Sigmoid colon (tissue), 7 donors: Measurements from ENCODE around the gene ZBTB40. TPM values are rescaled to one million over a fixed set of nuclear protein-coding genes. Genes with fewer than 3 reads are reported as not detected.

Experiments used
- DNase-seq: peaks from one replicate; pipeline ENCODE4 v3.0.0-alpha.2; 2019
- H3K27ac ChIP-seq, 4 donors: fragments of 200-600 bp; sonication (generic); one replicate each; pipeline ENCODE4 v1.5.1; 2016 to 2019; ENCODE audit warnings: mild to moderate bottlenecking in 1 of 4
- H3K27me3 ChIP-seq, 3 donors: fragments of 200-600 bp; sonication (generic); one replicate each; pipeline ENCODE4 v1.5.1; 2019; ENCODE audit warnings: mild to moderate bottlenecking in 1 of 3
- H3K36me3 ChIP-seq, 4 donors: fragments of 200-600 bp; sonication (generic); one replicate each; pipeline ENCODE4 v1.5.1; 2016 to 2019
- H3K4me1 ChIP-seq, 4 donors: fragments of 200-600 bp; sonication (generic); one replicate each; pipeline ENCODE4 v1.5.1; 2017 to 2019
- H3K4me3 ChIP-seq, 4 donors: fragments of 200-600 bp; sonication (generic); one replicate each; pipeline ENCODE4 v1.5.1; 2017 to 2019; ENCODE audit warnings: mild to moderate bottlenecking in 2 of 4, moderate library complexity in 1 of 4
- H3K9me3 ChIP-seq, 4 donors: fragments of 200-600 bp in 3 of 4; sonication (generic) in 3 of 4; one replicate each; pipeline versions ENCODE4 v1.5.1 to v1.6.1; 2013 to 2019
- EP300 ChIP-seq, 4 donors: sonication (generic); formaldehyde crosslinking; IDR thresholded peaks; one replicate each; pipeline ENCODE4 v1.6.1; 2017; ENCODE audit warnings: antibody characterized with exemption in 4 of 4
- POLR2A ChIP-seq, 2 donors: fragments of 450-650 bp; IDR thresholded peaks; one replicate each; pipeline ENCODE4 v1.6.1; 2016; ENCODE audit warnings: antibody characterized with exemption in 2 of 2, mild to moderate bottlenecking in 2 of 2, moderate library complexity in 2 of 2
- POLR2AphosphoS5 ChIP-seq, 4 donors: sonication (generic); formaldehyde crosslinking; IDR thresholded peaks; one replicate each; pipeline ENCODE4 v1.6.1; 2017; ENCODE audit warnings: antibody characterized with exemption in 4 of 4
- WGBS, 2 donors: extraction: QIAGEN DNeasy Blood & Tissue Kit; methylation state at CpG; one replicate each; pipeline ENCODE4 v1.1.7; 2013; 5-methylcytosine and 5-hydroxymethylcytosine counted together
- intact Hi-C: fragments of 100-400 bp; cut with DNase I; formaldehyde crosslinking; loops from one replicate; pipeline ENCODE4 v1.15.1; 2023
- polyA plus RNA-seq, 3 donors: library from polyadenylated mRNA; stranded (reverse); fragments of 200-250 nt; gene quantifications; one replicate each; pipeline ENCODE4 v1.2.3, GENCODE V29; 2013
- total RNA-seq, 4 donors: library from RNA; depleted of rRNA; stranded (reverse); fragments of >200 nt; gene quantifications; one replicate each; pipeline ENCODE4 v1.1.0, GENCODE V29; 2016
- TF ChIP-seq, protein P1 (sequence below), 4 experiments: fragments of 450-650 bp in 3 of 4; fragments of 200-600 bp in 1 of 4; IDR thresholded peaks; one replicate each; pipeline ENCODE4 v1.5.1; 2016 to 2019; ENCODE audit warnings: antibody characterized with exemption in 4 of 4, mild to moderate bottlenecking in 3 of 4, moderate library complexity in 2 of 4
- donor health status: healthy with polysubstance abuse.
- donor health status: Bipolar disorder and iron deficiency.
- donor health status: healthy.

The ZBTB40 gene
- total and polyA plus RNA-seq, 7 donors: 1.8 to 22.2 (median 14.3) TPM

DNA sequence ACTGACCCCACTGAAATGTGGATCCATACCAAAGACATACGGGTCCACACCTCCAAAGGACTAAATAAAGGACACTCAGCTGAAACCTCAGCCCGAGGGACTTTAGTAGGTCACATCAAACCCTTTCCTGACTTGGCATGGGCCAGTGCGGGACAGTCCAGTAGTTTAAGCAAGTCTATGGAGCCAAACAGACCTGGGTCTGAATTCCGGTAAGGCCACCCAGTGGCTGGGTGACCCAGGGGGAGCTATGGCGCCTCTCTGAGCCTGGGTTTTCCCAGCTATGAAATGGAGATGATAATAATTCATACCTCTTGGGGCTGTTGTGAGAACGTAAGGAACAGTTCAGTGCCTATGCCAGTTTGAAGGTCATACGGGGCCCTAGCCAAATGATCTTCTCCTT is 36.2 kb upstream of the ZBTB40 start:
- Histone ChIP-seq H3K27me3 (peaks cover 0 to 20% (median 0%) of the 10 kb centered on the region in 3 donors), H3K9me3 (no peaks in the 10 kb centered on the region), H3K36me3 (no peaks in the 10 kb centered on the region), H3K4me3 (no peak overlapping the region), H3K27ac (no peak overlapping the region), H3K4me1 (peaks cover 0 to 13% (median 2%) of the 10 kb centered on the region in 4 donors)
- DNase-seq: no peak
- TF ChIP-seq POLR2AphosphoS5 (IDR thresholded peaks at IDR 0.05) (no peak), EP300 (IDR thresholded peaks at IDR 0.05) (no peak), POLR2A (IDR thresholded peaks at IDR 0.05) (no peak)
- TF ChIP-seq, protein P1, sequence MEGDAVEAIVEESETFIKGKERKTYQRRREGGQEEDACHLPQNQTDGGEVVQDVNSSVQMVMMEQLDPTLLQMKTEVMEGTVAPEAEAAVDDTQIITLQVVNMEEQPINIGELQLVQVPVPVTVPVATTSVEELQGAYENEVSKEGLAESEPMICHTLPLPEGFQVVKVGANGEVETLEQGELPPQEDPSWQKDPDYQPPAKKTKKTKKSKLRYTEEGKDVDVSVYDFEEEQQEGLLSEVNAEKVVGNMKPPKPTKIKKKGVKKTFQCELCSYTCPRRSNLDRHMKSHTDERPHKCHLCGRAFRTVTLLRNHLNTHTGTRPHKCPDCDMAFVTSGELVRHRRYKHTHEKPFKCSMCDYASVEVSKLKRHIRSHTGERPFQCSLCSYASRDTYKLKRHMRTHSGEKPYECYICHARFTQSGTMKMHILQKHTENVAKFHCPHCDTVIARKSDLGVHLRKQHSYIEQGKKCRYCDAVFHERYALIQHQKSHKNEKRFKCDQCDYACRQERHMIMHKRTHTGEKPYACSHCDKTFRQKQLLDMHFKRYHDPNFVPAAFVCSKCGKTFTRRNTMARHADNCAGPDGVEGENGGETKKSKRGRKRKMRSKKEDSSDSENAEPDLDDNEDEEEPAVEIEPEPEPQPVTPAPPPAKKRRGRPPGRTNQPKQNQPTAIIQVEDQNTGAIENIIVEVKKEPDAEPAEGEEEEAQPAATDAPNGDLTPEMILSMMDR (IDR thresholded peaks at IDR 0.05): no peak
- 86 to 91% methylated on average over 7 of the region's 7 CpGs for WGBS, 2 donors
- intact Hi-C loops: loop anchor here (5.0 kb wide), 1 partner anchor 308 kb away; no protein-coding TSS in a partner anchor

DNA sequence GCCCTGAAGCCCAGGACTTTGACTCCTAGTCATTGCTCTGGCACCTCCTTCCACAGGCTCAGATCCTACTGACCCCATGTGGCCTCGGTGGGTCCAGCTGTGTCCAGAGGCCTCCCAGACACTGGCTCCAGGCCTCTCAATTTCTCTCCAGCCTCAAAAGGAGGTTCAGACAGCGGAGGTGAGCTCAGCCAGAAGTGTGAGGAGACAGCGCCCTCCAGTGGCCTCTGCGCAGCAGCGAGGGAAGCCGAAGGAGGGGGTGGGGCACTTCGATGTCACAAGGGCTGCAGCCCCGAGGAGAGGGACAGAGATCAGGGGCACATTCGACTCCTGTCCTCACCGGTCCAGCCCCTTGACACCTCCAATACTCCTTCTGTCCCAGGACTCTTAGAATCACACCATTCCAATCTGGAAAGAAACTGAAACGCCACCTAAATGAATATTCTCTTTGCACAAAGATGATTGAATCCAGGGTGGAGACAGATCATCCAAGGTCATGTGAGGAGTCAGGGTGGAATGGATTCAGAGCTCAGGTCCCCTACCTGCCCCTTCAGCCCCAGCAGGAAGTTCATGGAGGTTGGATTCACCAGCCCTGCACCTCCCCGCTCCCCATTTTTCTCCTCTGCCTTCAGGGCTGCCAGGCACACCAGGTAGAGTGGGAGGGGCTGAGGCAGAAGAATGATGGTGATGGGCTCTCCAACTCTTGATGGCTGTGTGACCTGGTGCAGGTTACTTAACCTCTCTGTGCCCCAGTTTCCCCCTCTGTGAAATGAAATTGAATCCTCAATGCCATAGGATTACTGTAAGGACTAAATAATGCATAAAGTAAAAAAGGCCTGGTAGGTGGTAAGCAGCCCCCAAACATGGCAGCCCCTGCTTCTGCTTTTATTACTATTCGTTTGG is 34.8 kb upstream of the ZBTB40 start:
- peaks cover 0 to 13% (median 2%) of the 10 kb centered on the region in 4 donors for H3K4me1 ChIP-seq
- H3K36me3 ChIP-seq: no peaks in the 10 kb centered on the region
- intact Hi-C loops: loop anchor here (5.0 kb wide), 1 partner anchor 310 kb away; no protein-coding TSS in a partner anchor
- H3K9me3 ChIP-seq: no peaks in the 10 kb centered on the region
- H3K4me3 ChIP-seq: no peak overlapping the region
- no peak for TF ChIP-seq POLR2A (IDR thresholded peaks at IDR 0.05)
- TF ChIP-seq POLR2AphosphoS5 (IDR thresholded peaks at IDR 0.05): no peak
- no peak for TF ChIP-seq EP300 (IDR thresholded peaks at IDR 0.05)
- TF ChIP-seq, protein P1 (IDR thresholded peaks at IDR 0.05): peak; percentile 17 to 67 (median 64)
- H3K27me3 ChIP-seq: peaks cover 0 to 27% (median 0%) of the 10 kb centered on the region in 3 donors
- 13 to 18% methylated on average over 13 of the region's 13 CpGs for WGBS, 2 donors
- DNase-seq: no peak
- no peak overlapping the region for H3K27ac ChIP-seq

DNA sequence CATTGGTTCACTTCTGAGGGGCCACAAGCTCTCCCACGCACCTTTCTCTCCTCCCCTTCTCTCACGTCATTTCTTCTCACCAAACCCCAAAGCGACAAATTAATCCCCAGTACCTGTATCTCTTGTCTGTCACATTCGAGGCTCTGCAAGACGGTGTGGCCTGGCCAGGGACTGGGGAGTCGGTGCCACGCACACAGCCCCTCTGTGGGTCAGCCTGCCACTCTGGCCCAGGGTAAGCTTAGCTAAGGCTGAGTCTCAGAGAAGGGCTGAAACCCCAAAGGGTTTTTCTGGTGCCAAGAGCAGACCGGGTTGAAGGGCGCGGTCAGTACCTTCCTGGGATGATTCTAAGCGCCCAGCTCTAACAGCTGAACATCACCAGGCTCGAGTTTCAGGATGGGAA is 34.2 kb upstream of the ZBTB40 start:
- WGBS, 2 donors: 74 to 83% methylated on average over 12 of the region's 12 CpGs
- Histone ChIP-seq H3K27me3 (peaks cover 0 to 27% (median 0%) of the 10 kb centered on the region in 3 donors), H3K36me3 (no peaks in the 10 kb centered on the region), H3K4me3 (no peak overlapping the region), H3K9me3 (no peaks in the 10 kb centered on the region), H3K27ac (no peak overlapping the region), H3K4me1 (peaks cover 0 to 13% (median 2%) of the 10 kb centered on the region in 4 donors)
- intact Hi-C loops: loop anchor here (5.0 kb wide), 1 partner anchor 310 kb away; no protein-coding TSS in a partner anchor
- no peak for DNase-seq
- TF ChIP-seq, protein P1 (IDR thresholded peaks at IDR 0.05): no peak
- no peak for TF ChIP-seq POLR2AphosphoS5 (IDR thresholded peaks at IDR 0.05)

DNA sequence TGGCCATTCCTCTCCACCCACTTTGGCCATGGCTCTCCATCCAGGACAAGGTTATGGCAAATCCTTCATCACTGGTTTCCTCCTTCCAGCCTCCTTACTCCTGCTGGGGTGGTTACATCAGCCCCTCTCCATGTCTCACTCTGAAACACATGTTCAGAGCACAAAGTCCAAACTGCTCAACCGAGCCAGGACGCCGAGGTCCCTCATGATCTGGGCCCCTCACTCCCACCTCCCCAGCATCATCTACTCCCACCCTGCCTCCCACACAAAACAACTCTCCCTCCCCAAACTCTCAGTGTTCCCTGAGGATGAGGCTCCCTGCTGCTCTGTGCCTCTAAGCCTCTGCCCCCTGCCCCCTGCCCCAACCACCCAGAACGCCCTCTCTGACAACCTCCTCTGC is 33.3 kb upstream of the ZBTB40 start:
- H3K36me3 ChIP-seq: no peaks in the 10 kb centered on the region
- 28 to 62% methylated on average over 4 of the region's 4 CpGs for WGBS, 2 donors
- H3K4me1 ChIP-seq: peaks cover 0 to 13% (median 2%) of the 10 kb centered on the region in 4 donors
- no peak overlapping the region for H3K27ac ChIP-seq
- intact Hi-C loops: loop anchor here (5.0 kb wide), 1 partner anchor 311 kb away; no protein-coding TSS in a partner anchor
- no peak for DNase-seq
- no peaks in the 10 kb centered on the region for H3K9me3 ChIP-seq
- TF ChIP-seq POLR2A (IDR thresholded peaks at IDR 0.05) (no peak), EP300 (IDR thresholded peaks at IDR 0.05) (no peak), POLR2AphosphoS5 (IDR thresholded peaks at IDR 0.05) (no peak)
- TF ChIP-seq, protein P1 (IDR thresholded peaks at IDR 0.05): no peak
- no peak overlapping the region for H3K4me3 ChIP-seq
- H3K27me3 ChIP-seq: peaks cover 0 to 27% (median 0%) of the 10 kb centered on the region in 3 donors
